Stimulated activated CD4-positive, alpha-beta T cell treated with anti-CD3 and anti-CD28 coated beads, Interleukin-12 subunit alpha, Interleukin-12 subunit beta, amount 100 ng/mL, for 48 hours (primary cell): ENCODE data around the gene LYPD6B.

Experiments
- DNase-seq, 3 donors: peaks; one replicate each; pipeline ENCODE4 v3.0.0-alpha.2; 2020; ENCODE audit warnings: low read depth in 2 of 3, low spot score in 1 of 3

Gene LYPD6B

DNA sequence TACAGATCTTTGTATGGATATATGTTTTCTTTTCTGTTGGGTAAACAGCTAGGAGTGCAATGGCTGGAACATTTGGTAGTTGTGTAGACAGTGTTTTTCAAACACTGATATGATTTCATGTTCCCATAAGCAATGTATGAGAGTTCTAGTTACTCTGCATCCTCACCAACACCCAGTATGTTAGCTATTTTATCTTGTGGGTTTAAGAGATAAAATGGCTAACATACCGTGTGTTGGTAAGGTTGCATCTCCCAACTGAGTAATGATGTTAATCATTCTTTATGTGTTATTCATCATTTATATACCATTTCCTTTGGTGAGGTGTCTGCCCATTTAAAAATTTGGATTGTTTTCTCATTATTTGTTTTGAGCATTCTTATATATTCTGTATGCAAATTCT, 65.7 kb downstream of the LYPD6B start:
- no peak for DNase-seq

DNA sequence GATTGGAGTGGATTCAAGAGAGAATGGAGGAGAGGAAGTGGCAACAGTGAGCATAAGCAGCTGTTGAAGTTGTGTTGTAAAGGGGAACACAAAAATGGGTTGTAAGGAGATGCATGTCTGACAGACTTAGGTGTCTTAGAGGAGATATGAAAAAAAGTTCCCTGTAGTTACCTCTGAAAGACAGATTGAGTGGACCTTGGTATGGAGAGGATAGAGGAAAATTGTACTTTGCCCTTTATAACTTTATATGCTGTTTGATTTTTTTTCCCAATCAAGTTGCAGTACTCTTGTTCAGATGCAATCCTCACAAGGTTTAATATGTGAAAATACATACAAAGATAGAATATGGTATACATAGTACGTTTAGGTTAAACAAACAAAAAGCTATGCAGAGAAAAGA, 73.6 kb downstream of the LYPD6B start:
- no peak for DNase-seq

DNA sequence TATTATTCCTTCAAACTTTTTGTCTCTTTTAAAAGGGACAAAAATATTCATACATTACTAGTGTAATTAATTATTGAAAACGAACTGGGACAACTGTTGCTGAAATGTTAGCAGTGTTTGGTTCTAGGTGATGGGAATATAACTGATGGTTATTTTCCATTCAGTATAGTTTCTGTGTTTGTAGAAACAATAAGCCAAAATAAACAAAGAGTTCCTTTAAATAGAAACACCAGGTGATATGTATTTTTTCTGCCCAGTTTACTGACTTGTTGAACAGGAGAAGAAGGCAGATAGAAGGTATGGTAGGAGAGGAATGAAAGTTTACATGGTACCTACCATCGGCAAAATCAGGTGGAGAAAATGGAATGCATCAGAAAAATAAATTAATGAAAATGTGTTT, 74.2 kb downstream of the LYPD6B start:
- DNase-seq, result no peak

DNA sequence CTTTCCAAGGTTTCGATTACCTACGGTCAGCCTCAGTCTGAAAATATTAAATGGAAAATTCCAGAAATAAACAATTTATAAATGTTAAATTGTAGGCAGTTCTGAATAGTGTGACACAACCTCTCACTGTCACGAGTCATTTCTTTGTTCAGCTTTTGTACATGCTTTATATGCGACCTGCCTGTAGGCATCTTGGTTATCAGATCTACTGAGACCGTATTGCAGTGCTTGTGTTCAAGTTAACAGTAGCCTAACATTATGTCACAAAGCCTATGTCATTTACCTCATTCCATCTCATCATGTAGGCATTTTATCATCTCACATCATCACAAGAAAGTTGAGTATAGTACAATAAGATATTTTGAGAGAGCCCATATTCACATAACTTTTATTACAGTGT, 77.3 kb downstream of the LYPD6B start:
- no peak for DNase-seq

DNA sequence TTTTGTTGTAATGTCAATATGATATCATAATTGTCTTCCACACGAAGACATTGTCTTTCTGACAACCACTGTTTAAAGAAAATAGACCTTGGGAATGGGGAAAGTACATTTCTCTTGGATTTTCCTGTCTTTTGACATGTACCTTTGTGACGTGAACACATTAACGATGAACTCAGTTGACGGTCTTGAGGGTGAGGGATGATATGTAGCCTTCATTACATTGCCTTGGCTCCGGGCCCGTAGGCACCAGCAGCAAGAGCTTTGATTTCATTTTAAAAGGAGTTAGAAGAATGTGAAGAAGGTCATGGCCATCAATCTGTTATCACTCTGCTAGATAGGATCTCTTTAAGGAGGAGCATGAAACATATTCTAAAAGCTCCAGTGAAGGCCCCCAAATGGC, 80.9 kb downstream of the LYPD6B start:
- no peak for DNase-seq

DNA sequence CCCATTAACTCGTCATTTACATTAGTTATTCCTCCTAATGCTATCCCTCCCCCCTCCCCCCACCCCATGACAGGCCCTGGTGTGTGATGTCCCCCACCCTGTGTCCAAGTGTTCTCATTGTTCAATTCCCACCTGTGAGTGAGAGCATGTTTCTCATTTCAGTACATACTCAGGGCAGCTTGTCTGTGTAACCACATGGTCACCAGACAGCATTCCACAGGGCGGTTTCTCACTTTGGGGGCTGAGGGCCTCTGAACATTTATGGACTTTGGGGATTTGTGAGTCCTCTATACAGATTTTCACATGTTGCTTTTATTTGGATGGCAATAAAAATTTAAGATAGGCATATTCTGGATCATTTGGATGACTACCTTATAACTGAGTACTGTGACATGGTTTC, 84.0 kb downstream of the LYPD6B start:
- DNase-seq, result no peak

DNA sequence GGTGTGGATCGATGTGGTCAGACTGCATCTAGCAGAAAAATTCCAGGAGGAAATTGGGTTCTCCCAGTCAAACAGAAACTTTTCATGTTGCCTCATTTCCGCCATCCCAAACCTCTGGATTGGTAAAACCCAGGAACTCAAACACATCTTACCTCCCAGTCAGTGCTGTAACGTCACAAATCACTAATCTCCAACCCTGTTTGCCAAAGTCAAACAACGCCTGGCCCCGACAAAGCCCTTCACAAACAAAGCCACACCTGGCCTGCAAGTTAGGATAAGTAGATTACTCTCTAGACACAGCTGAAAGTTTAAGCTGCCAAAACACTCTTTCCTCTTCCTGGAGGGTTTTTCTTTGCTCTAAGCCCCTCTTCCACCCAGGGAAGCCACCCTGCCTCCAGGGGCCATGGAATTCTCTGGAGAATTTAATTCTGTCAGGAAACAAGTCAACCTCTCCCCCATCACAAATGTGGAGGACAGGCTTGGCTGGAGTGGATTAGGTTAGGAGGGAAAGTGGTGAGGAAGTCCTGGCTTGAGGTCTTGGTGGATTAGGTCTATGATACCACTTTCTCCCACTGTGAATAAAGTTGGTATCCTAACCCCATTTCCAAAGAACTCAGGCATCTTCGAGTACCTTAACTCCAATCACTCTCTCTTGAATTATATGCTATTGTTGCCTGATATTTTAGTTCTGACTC, 86.7 kb downstream of the LYPD6B start:
- DNase-seq, result no peak

DNA sequence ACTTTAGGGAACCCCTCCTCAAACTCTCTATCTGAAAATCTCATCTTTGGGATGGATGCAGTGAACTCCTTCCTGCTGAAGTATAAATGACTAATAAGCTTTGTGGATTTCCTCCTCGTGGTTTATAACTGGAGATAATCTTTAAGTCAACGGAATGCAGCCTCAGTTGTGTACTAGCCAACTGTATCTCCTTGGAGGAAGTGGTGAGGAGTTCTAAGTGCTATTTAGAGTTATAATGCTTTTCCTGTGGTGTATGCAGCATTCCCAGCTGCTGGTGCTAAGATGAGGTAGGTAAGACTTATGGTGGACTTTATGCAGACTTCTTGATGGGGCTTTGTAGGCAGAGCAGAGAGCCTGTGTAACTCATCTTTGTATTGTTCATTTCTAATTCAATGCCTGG, 90.9 kb downstream of the LYPD6B start:
- no peak for DNase-seq

DNA sequence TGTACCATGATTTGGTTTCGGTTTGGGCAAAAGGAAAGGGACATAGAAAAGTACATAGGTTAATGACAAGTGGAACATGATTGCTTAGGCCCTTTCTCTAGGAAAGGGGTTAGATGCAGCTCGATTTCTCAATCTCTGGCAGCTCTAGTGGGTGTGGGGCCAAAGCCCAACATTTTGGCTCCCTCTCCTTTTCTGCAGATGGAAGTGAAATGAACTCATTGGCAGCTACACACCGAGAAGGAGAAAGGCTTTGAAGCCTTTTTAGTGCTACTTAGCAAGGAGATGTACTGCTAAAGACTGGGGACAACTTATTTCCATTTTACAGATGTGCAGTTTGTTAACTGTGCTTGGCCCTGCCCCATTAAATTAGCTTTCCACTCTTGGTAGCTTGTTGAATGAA, 93.8 kb downstream of the LYPD6B start:
- no peak for DNase-seq

DNA sequence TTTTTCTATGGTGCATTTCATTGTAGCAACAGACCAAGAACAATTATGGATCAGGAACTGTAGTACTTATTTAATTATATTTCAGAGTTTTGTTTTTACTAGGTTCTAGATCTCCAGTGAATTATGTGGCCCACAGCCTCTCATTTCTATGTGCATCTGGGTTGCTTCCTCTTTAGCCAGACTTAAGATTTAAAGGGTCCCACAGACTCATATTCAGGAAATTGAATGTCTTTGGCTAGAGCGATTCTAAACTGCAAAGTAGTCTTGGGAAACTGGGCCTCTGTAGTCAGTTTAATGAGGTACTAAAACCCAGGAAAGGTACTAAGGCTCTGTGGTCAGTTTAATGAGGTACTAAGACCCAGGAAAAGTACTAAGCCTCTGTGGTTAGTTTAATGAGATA, 94.4 kb downstream of the LYPD6B start:
- no peak for DNase-seq

DNA sequence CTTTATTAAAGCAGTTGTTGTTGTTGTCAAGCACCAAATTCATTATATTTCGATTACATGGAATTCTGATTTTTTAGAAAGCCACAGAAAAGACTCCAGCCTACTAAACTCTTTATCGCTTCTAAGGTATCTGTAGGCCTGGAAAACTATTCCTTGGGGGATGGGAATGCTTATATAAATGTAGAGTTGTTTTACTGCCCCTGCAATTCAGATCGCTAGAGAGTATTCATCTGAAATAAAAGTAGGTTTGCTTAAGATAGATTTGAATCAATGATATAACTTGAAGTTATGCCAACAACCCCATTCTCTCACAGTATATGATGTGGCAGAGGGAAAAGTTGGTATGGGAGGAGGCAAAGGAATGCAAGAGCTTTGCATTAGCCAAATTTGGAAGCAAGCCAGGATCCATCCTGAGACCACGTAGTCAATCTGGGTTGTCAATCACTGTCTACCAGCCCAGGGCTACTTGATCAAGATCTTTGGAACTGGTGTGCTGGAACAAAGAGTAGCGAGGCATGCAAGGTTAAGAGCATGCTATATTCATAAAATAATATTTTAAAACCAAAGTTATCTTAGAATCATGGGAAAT, 95.9 kb downstream of the LYPD6B start:
- no peak for DNase-seq

DNA sequence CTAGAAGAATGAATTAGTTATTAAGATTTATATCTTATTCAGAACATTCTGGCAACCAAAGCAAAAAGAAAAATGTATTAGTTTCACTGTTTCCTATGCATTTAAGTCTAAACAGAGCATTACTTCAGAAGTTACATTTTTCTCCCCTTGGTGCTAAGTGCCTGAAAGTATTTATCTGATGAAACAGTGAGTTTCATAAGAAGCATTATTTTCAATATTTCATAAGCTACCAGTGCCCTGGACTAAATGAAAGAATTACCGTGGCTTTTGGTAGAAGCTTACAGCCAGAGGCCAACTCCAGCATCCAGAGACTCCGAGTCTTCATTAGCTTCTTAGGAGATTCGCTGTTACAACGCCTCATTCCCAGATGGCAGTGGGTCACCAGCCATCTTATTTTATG, 97.6 kb downstream of the LYPD6B start:
- no peak for DNase-seq

DNA sequence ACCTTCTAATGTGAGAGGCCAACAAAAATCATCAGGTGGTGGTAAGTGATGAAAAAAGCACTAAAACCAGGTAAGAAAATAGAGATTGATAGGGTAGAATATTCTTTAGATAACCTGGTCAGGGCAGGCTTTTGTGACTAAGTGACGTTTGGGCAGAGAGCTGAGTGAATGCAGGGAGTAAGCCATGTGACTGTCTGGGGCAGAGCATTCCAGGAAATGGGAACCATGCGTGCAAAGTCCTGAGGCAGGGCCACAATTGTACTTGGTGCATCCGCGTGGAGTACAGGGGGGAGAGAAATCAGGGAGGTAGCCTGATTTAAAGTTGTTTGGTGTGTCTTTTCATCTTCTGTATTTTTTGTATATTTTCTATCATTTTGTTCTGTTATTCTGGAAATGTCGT, 102.5 kb downstream of the LYPD6B start:
- DNase-seq, result no peak

DNA sequence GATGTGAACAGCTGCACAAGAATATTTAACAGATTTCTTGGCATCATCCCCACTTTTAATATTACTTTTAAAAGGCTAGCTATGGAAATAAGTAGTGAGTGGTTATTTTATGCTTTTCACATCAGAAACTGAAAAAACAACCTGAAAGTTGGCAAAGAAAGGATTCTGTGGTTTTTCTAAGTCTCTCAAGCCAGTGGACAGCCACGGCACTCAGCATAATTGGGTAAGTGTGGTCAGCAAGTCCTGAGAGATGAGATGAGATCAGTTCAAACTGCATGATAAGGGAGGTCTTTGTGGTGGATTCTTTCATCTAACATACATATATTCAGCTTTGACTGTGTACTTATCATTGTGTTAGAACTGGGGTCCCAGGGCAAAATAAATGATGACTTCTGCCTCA, 105.2 kb downstream of the LYPD6B start:
- DNase-seq, result no peak

DNA sequence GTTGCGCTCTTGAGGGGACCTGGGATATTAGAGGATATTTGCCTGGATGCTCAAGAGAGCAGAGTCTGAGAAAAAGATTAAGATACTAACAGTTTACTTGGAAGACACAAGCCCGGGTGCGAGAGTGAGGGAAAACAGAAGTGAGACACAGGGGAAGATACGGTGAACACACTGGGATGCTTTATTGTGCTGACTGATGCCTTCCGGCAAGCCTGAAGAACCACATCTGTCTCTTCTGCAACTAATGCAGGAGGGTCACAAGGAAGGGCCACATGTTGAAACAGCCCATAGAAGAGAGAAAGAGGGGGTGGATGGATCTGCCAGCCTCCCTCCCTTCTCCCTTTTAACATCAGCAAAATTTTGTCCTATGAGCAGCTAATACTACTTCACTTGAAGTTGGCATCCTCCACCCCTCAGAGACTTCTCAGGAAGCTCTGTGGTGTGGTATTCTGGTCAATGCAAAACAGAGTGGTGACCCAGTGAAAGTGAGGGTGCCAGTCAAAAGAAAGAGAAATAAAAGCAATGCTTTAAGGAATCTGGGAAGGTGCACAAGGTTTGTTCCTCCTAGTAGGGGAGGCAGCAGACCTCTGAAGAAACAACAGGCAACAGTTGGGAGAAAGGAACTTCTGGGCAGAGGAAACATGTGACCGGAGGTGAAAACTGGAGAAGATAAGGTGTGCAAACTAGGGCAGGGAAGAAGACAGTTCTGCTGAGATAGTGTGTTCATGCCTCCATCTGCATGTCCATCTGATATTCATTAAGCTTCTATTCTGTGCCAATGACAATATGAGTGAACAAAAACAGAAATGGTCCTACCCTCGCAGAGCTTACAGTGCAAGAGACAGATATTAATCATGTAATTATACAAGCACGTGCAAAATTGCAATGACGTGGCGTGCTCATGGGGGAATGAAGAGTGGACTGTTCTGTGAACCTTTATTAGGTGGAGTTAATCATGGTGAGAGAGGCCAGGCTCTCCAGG, 107.1 kb downstream of the LYPD6B start:
- no peak for DNase-seq

DNA sequence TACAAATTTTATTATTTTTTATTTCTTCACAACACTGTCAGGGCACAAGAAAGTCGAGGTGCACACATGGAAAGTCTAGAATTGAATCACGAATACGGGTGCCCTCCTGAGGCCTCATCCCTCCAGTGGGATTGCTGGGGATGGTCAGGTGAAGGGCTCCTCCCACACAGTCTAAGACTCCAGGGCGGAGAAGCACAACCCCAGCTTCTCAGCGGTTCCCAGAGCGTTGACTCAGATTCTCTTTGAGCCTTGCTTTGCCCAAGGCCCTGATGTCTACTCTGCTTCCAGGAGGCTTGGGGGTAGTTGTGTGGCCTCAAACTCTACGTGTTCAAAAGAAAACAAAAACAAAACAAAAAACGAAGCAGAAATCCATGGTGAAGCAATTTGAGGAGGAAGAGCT, 108.4 kb downstream of the LYPD6B start:
- no peak for DNase-seq

DNA sequence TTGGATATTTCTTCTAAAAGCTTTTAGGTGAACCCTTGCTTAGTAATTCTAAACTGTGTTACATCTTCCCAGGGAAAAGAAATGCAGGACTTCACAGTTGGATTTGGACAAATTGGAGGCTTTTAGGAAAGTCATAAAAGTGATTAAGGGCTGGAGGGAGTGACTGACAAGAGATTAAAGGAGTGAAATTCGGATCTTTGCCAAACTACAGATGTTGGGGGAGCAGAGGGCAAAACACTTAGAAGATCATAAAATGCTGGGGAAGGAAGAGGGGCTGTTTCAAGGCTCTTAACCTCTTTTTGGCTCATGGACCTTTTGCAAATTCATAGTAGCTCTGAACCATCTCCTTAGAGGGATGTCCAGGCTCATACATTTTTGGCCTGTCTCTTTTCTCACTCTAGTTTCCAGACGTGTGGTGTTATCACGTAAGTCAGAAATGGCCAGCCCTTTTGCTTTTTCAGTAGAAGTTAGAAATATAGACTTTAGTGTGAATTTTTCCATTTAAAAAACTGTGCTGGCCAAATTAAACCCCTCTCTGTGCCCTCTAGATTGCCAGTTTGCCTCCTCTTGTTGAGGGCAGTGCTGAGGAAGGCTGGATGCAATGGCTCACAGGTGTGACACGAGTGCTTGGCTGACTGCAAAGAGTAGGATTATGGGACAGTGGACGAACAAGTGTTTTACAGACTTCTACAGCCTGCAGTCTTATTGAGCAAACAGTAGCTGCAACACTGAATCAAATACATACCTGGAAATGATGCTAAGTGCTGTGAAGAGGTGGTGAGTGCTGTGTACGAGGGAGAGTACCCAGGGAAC, 109.9 kb downstream of the LYPD6B start:
- DNase-seq, result no peak

DNA sequence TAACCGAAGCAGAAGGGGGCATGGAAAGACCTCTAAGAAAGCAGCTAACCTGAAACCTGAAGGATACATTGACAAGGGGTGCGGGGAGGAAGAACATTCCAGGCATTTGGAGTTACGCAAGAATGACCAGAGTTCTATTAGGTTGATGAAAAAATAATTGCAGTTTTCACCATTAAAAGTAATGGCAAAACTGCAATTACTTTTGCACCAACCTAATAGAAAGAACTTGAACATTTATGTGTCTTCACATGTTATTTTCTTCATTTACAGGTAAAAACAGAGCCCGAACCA, 110.5 kb downstream of the LYPD6B start:
- DNase-seq, result no peak

DNA sequence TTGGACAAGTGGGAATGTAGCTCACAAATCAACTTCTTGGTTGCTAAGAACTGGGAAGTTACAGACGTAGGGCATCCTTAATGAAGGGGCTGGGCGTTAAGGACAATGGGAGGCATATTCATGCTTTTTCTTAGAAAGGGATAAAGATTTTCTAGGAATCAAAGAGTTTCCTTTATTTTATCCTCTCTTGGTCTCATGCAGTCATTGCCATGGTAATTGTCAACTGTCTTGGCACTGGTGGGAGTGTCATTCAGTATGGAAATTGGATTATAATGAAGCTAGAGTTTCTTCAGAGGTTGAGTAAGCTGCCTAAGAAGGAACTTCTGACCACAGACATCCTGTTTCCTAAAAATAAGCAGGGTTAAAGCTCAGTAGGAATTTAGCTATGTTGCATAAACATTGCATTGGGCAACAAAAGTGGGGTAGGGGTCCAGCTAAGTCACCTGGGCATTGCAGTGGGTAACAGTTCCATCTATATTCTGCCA, 114.0 kb downstream of the LYPD6B start:
- DNase-seq, result no peak

DNA sequence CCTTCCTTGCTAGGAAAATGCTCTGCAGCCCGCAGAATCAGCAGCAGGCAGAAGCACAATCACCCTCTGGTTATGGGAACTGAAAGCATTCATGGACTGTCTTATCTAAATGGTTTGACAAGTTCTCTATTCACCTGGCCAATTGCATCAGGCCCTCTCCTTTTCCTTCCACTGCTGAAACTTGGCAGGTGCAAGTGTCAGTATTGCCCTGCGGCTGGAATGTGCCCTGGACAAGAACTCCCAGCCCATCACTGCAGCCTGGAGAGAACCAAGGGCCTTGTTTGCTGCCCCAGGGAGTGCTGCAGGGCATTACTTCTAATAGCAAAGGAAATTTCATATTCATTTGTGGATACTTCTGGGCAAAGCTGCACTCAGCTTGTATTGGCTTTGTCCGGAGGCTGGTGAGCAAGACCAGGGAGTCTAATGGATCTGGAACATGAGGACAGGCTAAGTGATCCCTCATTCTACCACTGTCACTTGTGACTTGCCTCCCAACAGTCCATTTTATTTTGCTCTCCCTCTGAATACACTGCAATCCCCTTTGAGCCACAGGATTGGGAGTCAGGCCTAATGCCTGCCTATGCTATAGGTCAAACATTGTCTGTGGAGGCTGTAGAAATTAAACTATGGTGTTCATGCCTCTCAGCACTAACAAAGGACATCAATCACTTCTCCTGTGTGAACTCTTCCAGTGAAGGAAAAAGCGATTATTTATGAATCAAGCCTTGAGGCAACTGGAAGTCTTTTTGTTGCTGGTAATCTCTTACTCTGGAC, 116.9 kb downstream of the LYPD6B start:
- DNase-seq, result no peak

DNA sequence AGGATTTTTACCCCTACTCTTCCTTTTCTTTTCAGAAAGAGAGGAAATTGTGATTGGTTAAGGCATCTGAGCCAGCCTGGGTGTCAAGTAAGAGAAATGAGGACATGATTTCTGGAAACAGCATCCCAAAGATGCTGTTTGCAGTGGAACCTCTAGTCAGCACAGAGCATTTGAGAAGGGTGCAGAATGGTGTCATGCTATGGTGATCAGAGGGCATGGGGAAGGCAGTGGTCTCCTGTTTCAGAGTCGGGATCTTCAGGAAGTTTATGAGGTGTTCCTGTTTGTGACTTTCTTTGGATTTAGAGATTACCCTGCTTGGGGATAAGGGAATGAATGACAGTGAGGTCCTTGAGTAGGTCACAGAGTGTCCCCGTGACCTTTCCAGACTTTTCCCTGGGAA, 117.5 kb downstream of the LYPD6B start:
- DNase-seq, result no peak
